GM21723 (cell line): ENCODE data around the gene GJB1.
"Not testable (repeated sequence)": the region's sequence is repeated elsewhere in the genome, so short reads cannot be mapped to it uniquely, and the experiment has no call there.

Experiments used
- ATAC-seq: cut with Tn5 transposase; IDR thresholded peaks from one replicate; pipeline ENCODE4 v1.9.1; 2021; ENCODE audit warnings: mild to moderate bottlenecking, moderate library complexity; ENCODE audit not compliant: unreplicated experiment

Gene GJB1

DNA sequence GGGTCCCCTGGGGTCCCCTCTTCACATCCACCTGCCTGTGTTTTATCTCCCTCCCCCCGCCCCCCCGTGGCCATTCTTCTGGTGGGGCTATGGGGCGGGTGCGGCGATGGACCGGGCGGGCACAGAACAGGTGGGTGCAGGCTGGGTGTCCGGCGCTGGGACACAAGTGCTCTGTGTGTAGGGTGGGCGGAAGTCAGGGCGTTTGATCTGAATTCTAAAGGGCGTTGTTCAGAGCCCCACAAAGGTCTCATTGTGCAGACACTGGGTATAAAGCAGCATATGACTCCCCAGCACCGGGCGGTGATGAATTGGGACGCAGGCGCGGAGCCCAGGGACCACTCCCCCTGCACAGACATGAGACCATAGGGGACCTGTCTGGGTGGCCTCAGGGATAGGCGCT is at the start of gene GJB1:
TSS of gene GJB1 (plus strand) at position 296 of the 400 bp plus-strand sequence. CDS start 484 bp downstream, outside the sequence.
- no peak for ATAC-seq

- no peak for ATAC-seq
Observed at GRCh38 chrX:71173440-71173839, 49.6 kb upstream of the GJB1 start.

GRCh38 chrX:71174795-71175194 is 48.2 kb upstream of the GJB1 start:
- ATAC-seq, result no peak

DNA sequence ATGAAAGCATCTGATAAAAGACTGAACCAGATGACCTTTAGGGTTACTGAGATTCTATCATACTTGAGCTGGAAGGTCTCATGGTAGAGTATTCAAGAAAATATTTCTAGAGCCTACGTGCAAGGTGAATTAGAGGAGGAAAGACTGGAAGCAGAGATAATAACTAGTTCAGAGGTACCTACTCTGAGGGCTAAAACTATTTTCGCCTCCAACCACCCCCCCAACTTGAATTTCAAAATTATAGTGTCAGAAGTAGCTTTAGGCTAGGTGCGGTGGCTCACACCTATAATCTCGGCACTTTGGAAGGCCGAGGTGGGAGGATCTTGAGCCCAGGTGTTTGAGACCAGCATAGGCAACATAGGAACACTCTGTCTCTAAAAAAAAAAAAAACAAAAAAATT is 47.5 kb upstream of the GJB1 start:
- no peak for ATAC-seq

GRCh38 chrX:71177327-71177726 is 45.7 kb upstream of the GJB1 start:
- ATAC-seq, result no peak

DNA sequence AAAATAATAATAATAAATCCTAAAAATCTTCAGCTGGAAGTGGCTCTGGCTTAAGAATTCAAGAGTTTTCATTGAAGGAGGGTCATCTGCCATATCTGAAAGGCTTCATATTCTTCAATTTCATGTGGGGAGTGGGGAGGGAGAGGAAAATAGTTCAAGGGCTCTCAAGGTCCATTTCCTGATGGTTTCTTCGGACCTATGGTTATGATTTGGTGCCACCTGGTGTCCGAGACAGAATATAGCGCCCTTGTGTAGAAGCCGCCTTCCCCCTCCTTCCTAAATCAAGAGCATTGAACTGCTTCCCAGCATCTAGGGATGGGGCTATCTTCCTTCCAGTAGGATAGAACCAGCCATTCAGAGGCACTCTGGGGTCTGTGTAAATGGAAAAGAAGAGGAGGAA is 44.1 kb upstream of the GJB1 start:
- peak; percentile 34 for ATAC-seq

DNA sequence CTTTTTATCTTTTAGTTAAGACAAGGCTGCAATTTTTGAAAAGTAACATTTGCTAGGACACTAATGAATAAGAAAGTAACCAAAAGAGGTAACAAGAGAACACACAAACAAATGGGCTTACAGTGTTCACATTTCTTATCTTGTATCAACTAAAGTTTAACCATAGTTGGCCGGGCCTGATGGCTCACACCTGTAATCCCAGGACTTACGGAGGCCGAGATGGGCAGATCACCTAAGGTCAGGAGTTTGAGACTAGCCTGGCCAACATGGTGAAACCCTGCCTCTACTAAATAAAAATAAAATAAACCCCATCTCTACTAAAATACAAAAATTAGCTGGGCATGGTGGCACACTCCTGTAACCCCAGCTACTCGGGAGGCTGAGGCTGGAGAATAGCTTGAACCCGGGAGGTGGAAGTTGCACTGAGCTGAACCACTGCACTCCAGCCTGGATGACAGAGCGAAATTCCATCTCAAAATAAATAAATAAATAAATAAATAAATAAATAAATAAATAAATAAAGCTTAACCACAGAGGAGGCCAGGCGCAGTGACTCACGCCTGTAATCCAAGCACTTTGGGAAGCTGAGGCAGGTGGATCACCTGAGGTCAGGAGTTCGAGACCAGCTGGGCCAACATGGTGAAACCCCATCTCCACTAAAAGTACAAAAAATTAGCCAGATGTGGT is 42.3 kb upstream of the GJB1 start:
- ATAC-seq, result not testable (repeated sequence)

- peak; percentile 47 for ATAC-seq
Observed at GRCh38 chrX:71181558-71181909, 41.5 kb upstream of the GJB1 start.

- peak; percentile 89 for ATAC-seq
Observed at GRCh38 chrX:71181910-71182799, 40.9 kb upstream of the GJB1 start.

- no peak for ATAC-seq
Observed at GRCh38 chrX:71182871-71183270, 40.2 kb upstream of the GJB1 start.

DNA sequence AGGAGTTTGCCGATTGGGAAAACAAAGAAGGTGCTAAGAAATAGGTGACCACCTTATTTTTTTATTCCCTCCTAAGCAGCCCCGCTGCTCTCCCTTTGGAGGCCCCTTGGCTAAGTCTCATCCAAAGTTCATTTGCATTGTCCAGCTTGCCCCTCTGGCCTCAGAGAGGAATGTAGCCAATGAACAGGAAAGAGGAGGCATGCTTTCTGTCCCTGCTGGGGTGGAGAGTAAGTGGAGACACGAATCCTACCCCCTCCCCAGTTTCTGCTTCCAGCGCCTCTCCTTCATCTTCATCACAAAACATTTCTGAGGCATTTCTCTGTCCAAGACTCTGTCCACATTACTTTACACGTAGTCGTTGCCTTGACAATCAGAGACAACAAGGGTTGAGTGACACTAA is 39.7 kb upstream of the GJB1 start:
- no peak for ATAC-seq

DNA sequence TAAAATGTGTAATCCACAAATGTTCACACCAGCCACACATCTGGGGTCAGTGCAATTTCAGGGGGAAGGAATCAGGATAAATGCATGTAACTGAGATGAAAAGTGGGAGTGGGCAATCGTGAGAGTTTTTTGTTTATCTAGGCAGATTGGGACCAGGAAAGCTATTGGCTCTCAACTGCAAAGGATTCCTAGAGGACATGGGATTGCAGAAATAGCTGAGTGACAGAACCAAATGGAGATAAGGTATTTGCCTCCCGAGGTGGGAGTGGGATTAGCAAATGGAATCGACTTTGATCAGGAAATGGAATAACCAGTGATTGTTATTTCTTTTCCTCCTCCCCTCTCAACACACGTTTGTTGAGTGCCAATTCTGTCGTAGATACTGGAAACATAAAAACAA is 38.9 kb upstream of the GJB1 start:
- ATAC-seq, result no peak

- ATAC-seq, result no peak
Observed at GRCh38 chrX:71184803-71185495, 38.1 kb upstream of the GJB1 start.

DNA sequence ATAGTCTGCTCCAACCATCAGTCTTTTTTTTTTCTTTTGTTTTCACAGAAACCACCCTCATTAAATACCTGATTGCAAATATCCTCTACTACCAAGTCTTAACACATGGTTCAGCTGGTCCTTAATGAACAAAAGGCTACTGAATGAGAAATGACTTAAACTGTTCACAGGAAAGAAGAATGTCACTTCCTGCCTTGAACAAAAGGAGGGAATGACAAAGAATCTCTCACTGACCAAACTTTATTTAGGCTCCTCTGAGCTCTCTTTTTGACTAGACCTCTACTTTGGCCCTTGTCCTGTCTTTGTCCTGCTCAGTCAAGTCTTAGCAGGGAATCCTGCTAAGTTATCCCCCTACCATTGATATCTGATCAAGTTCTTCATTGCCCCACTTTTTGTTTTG is 31.8 kb upstream of the GJB1 start:
- ATAC-seq, result no peak

DNA sequence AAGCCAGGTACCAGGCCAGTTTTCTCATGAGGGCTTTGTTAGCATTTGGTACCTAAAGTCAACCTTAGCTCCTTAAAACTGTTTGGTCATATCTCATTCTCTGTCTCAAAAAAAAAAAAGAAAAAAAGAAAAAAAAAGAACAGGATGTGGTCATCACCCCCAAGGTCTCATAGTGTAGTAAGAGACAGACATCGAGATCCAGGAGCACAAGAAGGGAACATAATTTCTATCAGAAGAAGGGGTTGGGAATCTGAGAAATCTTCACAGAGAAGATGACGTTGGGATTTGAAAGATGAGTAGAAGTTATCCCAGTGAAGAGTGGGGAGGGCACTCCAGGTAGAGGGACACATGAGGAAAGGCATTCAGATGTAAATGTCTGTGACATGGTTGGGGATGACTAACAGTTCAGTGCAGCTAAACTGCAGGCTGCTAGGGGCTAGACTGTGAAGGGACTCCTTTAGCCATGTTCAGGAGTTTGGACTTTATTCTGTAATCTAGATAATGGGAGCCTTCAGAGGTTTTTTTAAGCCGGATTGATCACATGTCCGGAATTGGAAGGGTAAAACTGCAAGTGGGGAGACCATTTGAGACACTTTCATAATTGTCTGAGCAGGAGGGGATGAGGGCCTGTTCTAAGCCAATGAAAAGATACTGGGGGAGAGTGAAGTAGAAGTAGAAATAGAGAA is 26.9 kb upstream of the GJB1 start:
- ATAC-seq, result peak; percentile 49

DNA sequence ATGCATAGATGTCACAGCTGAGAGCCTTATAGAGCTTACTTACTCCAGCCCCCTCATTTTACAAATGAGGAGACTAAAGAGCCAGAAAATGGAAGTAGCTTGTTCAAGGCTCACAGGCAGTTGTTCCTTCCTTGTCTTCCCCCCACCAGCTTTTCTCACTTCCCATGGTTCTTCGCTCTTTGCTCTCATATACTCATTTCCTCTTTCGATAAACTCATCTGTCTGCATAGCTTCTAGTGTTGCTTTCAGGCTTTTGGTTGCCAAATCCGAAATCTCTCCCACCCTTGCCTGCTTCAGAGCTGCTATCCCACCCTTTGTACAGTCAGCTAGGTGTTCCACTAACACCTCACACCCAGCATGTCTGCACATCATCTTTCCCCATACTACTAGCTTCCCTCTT is 25.0 kb upstream of the GJB1 start:
- ATAC-seq, result peak; percentile 83

GRCh38 chrX:71199252-71200008 is 23.6 kb upstream of the GJB1 start:
- ATAC-seq, result no peak

GRCh38 chrX:71210816-71211215 is 12.2 kb upstream of the GJB1 start:
- ATAC-seq, result no peak

- ATAC-seq, result no peak
Observed at GRCh38 chrX:71212536-71212935, 10.5 kb upstream of the GJB1 start.

- no peak for ATAC-seq
Observed at GRCh38 chrX:71214152-71214551, 8.9 kb upstream of the GJB1 start.
